ENCODE measurements around the gene KDM6B. TPM values are rescaled to one million over a fixed set of nuclear protein-coding genes. Genes with fewer than 3 reads are reported as not detected.

KDM6B gene
- total and polyA plus RNA-seq, 9 of the 15 experiments (the other 6 are each of a cell fraction or from before 2014, with no cell fraction given), result 0.01 to 22.9 (median 2.2) TPM

GRCh38 chr17:7841915-7842379, 7.9 kb downstream of the KDM6B start (continued):
- no peak for TF ChIP-seq PHB (CRISPR knock-in tag; IDR thresholded peaks at IDR 0.05)
- TF ChIP-seq COPS2 (conservative IDR thresholded peaks at IDR 0.05), result no peak
- no peak for TF ChIP-seq ZFP36 (IDR thresholded peaks at IDR 0.05; ENCODE audit: low read depth, low read length, partially characterized antibody)
- TF ChIP-seq BHLHE40 (IDR thresholded peaks at IDR 0.05; ENCODE audit: low read length), result peak; percentile 94
- TF ChIP-seq GTF3C2 (IDR thresholded peaks at IDR 0.05; ENCODE audit: borderline replicate concordance, extremely low read depth, insufficient read length), result no peak
- TF ChIP-seq ZNF121 (CRISPR knock-in tag; conservative IDR thresholded peaks at IDR 0.05), result no peak
- no peak for TF ChIP-seq HBP1 (CRISPR knock-in tag; IDR thresholded peaks at IDR 0.05)
- no peak for TF ChIP-seq HDAC8 (tag; IDR thresholded peaks at IDR 0.05)
- TF ChIP-seq ZC3H8 (IDR thresholded peaks at IDR 0.05), result no peak
- TF ChIP-seq SOX6 (IDR thresholded peaks at IDR 0.05), result no peak
- TF ChIP-seq EGR1 (conservative IDR thresholded peaks at IDR 0.05), result peak; percentile 79
- no peak for TF ChIP-seq ZSCAN32 (CRISPR knock-in tag; IDR thresholded peaks at IDR 0.05)
- TF ChIP-seq ZNF133 (CRISPR knock-in tag; IDR thresholded peaks at IDR 0.05), result no peak
- TF ChIP-seq GATA2 (CRISPR knock-in tag; IDR thresholded peaks at IDR 0.05), result no peak
- no peak for TF ChIP-seq ATF1 (CRISPR knock-in tag; IDR thresholded peaks at IDR 0.05)
- TF ChIP-seq ATF1 (tag; IDR thresholded peaks at IDR 0.05), result peak; percentile 27; the same call in 1 of the 2 replicates
- no peak for TF ChIP-seq ERF (CRISPR knock-in tag; IDR thresholded peaks at IDR 0.05)
- TF ChIP-seq TFE3 (CRISPR knock-in tag; IDR thresholded peaks at IDR 0.05), result peak; percentile 73
- no peak for TF ChIP-seq NUFIP1 (IDR thresholded peaks at IDR 0.05; ENCODE audit: partially characterized antibody)
- no peak for TF ChIP-seq ZFP1 (CRISPR knock-in tag; IDR thresholded peaks at IDR 0.05)
- TF ChIP-seq RBFOX2 (IDR thresholded peaks at IDR 0.05; ENCODE audit: low read depth, low read length), result peak; percentile 76
- no peak for TF ChIP-seq CBFA2T2 (conservative IDR thresholded peaks at IDR 0.05)
- no peak for TF ChIP-seq U2AF1 (optimal IDR thresholded peaks at IDR 0.05; ENCODE audit: low read depth, low read length)
- peak; percentile 72 for TF ChIP-seq HMGN3 (IDR thresholded peaks at IDR 0.05; ENCODE audit: borderline replicate concordance, extremely low read depth, insufficient read length, low read depth, low read length)

Data from K562 (cell line).